ENCODE results near the gene MROH8.

- TF ChIP-seq CTCF (IDR thresholded peaks at IDR 0.05; ENCODE audit: borderline replicate concordance, extremely low read depth, low read length, poor library complexity, severe bottlenecking) (peak; percentile 72), EZH2 (IDR thresholded peaks at IDR 0.05; ENCODE audit: borderline replicate concordance, low read depth, low read length, severe bottlenecking) (no peak)
These were observed 23.1 kb upstream of the MROH8 start for GRCh38 chr20:37202267-37202943.

All from DND-41 (cell line).